Right lobe of liver (tissue), 4 donors: Measurements from ENCODE around the gene CRIM1.

Source experiments
- POLR2A ChIP-seq: fragments of 450-650 bp; IDR thresholded peaks from one replicate; pipeline ENCODE4 v1.6.1; 2017; ENCODE audit warnings: antibody characterized with exemption, mild to moderate bottlenecking
- TF ChIP-seq, protein P1 (sequence below), 4 donors: fragments of 200-600 bp in 3 of 4; fragments of 450-650 bp in 1 of 4; IDR thresholded peaks; one replicate each; pipeline versions ENCODE4 v1.5.1 to v1.8.0; 2016 to 2022; ENCODE audit warnings: antibody characterized with exemption in 4 of 4, mild to moderate bottlenecking in 2 of 4
- donor health status: DM: no; HTN: no; CAD: no.
- donor health status: DM: no; HTN: no; CAD: no.
- donor health status: DM: no; HTN: yes; CAD: no.

DNA sequence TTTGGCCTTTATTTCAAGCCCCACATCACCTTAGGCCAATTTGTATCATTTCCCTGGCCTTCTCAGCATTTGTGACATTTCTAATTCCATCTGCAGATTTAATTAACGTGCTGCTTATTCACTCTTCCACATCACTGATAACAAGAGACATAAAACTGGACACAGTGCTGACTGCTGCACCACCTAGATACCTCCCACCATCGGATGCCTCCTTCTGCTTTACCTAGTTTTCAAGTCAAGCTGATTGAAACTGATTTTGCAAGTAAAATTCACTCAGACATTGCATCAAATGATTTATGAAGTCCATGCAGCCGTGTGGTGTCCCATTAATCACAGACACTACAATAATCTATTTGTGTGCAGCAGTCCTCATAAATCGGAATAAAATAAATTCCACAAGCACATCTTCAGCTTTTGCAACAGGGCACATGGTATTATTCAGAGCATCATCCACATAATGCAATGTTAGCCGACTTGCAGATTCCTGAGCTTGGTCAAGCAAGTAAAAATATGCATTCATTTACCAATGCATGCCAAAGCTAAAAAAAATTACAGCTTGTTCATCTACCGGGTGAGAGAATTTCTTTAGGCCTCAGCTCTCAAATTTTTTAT, 15.9 kb upstream of the CRIM1 start:
- TF ChIP-seq, protein P1, sequence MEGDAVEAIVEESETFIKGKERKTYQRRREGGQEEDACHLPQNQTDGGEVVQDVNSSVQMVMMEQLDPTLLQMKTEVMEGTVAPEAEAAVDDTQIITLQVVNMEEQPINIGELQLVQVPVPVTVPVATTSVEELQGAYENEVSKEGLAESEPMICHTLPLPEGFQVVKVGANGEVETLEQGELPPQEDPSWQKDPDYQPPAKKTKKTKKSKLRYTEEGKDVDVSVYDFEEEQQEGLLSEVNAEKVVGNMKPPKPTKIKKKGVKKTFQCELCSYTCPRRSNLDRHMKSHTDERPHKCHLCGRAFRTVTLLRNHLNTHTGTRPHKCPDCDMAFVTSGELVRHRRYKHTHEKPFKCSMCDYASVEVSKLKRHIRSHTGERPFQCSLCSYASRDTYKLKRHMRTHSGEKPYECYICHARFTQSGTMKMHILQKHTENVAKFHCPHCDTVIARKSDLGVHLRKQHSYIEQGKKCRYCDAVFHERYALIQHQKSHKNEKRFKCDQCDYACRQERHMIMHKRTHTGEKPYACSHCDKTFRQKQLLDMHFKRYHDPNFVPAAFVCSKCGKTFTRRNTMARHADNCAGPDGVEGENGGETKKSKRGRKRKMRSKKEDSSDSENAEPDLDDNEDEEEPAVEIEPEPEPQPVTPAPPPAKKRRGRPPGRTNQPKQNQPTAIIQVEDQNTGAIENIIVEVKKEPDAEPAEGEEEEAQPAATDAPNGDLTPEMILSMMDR (IDR thresholded peaks at IDR 0.05) = no peak
- no peak for TF ChIP-seq POLR2A
